GM21528 (cell line): ENCODE measurements around the gene SUMO4.

Source experiments
- ATAC-seq: cut with Tn5 transposase; IDR thresholded peaks from one replicate; pipeline ENCODE4 v1.9.1; 2021; ENCODE audit warnings: mild to moderate bottlenecking, moderate library complexity; ENCODE audit not compliant: unreplicated experiment, low FRiP score

SUMO4 gene

GRCh38 chr6:149400050-149400449 is at the start of gene SUMO4:
Gene SUMO4, plus strand, starts transcription at chr6:149400262. Its CDS starts 130 bp downstream, at chr6:149400392.
- no peak for ATAC-seq

- no peak for ATAC-seq
These were observed 46.1 kb upstream of the SUMO4 start for GRCh38 chr6:149354009-149354408.

- no peak for ATAC-seq
These were observed 43.8 kb upstream of the SUMO4 start for GRCh38 chr6:149356081-149356750.

GRCh38 chr6:149357726-149358538 is 42.1 kb upstream of the SUMO4 start:
- no peak for ATAC-seq

- ATAC-seq = no peak
These were observed 40.6 kb upstream of the SUMO4 start for GRCh38 chr6:149359440-149359839.

GRCh38 chr6:149360536-149360935 is 39.5 kb upstream of the SUMO4 start:
- no peak for ATAC-seq

- no peak for ATAC-seq
These were observed 37.8 kb upstream of the SUMO4 start for GRCh38 chr6:149362289-149362688.

- no peak for ATAC-seq
These were observed 36.9 kb upstream of the SUMO4 start for GRCh38 chr6:149363154-149363553.

- ATAC-seq = no peak
These were observed 35.5 kb upstream of the SUMO4 start for GRCh38 chr6:149364557-149364956.

GRCh38 chr6:149365197-149365596 is 34.9 kb upstream of the SUMO4 start:
- ATAC-seq = no peak

- no peak for ATAC-seq
These were observed 33.7 kb upstream of the SUMO4 start for GRCh38 chr6:149366267-149366921.

GRCh38 chr6:149368065-149368464 is 32.0 kb upstream of the SUMO4 start:
- peak; percentile 59 for ATAC-seq

- no peak for ATAC-seq
These were observed 28.9 kb upstream of the SUMO4 start for GRCh38 chr6:149371154-149371553.

- no peak for ATAC-seq
These were observed 28.0 kb upstream of the SUMO4 start for GRCh38 chr6:149372062-149372461.

GRCh38 chr6:149373511-149373910 is 26.6 kb upstream of the SUMO4 start:
- ATAC-seq = no peak

GRCh38 chr6:149379977-149380376 is 20.1 kb upstream of the SUMO4 start:
- no peak for ATAC-seq

- no peak for ATAC-seq
These were observed 19.5 kb upstream of the SUMO4 start for GRCh38 chr6:149380523-149380922.

GRCh38 chr6:149383371-149383770 is 16.7 kb upstream of the SUMO4 start:
- no peak for ATAC-seq

- ATAC-seq = no peak
These were observed 15.6 kb upstream of the SUMO4 start for GRCh38 chr6:149384464-149384863.

GRCh38 chr6:149385998-149386646 is 13.9 kb upstream of the SUMO4 start:
- no peak for ATAC-seq
